HepG2 (cell line): ENCODE results near the gene NFE2L2. TPM values are rescaled to one million over a fixed set of nuclear protein-coding genes. Genes with fewer than 3 reads are reported as not detected.

Experiments
- FOXK1 ChIP-seq: sonication (generic); formaldehyde crosslinking; IDR thresholded peaks from 2 replicates; pipeline ENCODE4 v1.4.0; 2020; ENCODE audit warnings: low read depth, missing genetic modification reagents, borderline replicate concordance
- HMGXB4 ChIP-seq, 2 experiments: sonication (generic) in 1 of 2; formaldehyde crosslinking in 1 of 2; IDR thresholded peaks; 2 replicates each; pipeline versions ENCODE4 v1.4.0 to v1.6.1; 2018 to 2020; ENCODE audit warnings: missing genetic modification reagents in 2 of 2, borderline replicate concordance in 1 of 2, low read depth in 1 of 2, mild to moderate bottlenecking in 1 of 2, missing biosample characterization in 1 of 2
- HNRNPUL1 ChIP-seq: fragments of 200-400 bp; formaldehyde crosslinking; IDR thresholded peaks from 2 replicates; pipeline ENCODE4 v1.6.1; 2017; ENCODE audit warnings: low read depth, mild to moderate bottlenecking, low read length, moderate library complexity
- KLF16 ChIP-seq, 2 experiments: sonication (generic) in 1 of 2; formaldehyde crosslinking in 1 of 2; IDR thresholded peaks; 2 replicates each; pipeline versions ENCODE4 v1.6.1 to v1.8.0; 2016 to 2023; ENCODE audit warnings: missing genetic modification reagents in 2 of 2, missing compliant biosample characterization in 1 of 2
- KMT2A ChIP-seq: sonication (generic); formaldehyde crosslinking; IDR thresholded peaks from 2 replicates; pipeline ENCODE4 v1.4.0; 2020; ENCODE audit warnings: missing genetic modification reagents
- MATR3 ChIP-seq: sonication (generic); formaldehyde crosslinking; IDR thresholded peaks from 2 replicates; pipeline ENCODE4 v1.4.0; 2020; ENCODE audit warnings: missing genetic modification reagents
- NCOA2 ChIP-seq: sonication (generic); formaldehyde crosslinking; IDR thresholded peaks from 2 replicates; pipeline ENCODE4 v1.8.0; 2022; ENCODE audit warnings: inconsistent platforms
- PCBP2 ChIP-seq: fragments of 200-400 bp; formaldehyde crosslinking; optimal IDR thresholded peaks from 2 replicates; pipeline ENCODE3; 2018; ENCODE audit warnings: low read length, low read depth; ENCODE audit not compliant: poor library complexity, severe bottlenecking
- POGK ChIP-seq: sonication (generic); formaldehyde crosslinking; conservative IDR thresholded peaks from 2 replicates; pipeline ENCODE4 v1.8.0; 2022; ENCODE audit warnings: mild to moderate bottlenecking, moderate library complexity, missing genetic modification reagents
- RFX1 ChIP-seq: fragments of 450-650 bp; IDR thresholded peaks from 2 replicates; pipeline ENCODE4 v1.6.1; 2017
- RFXAP ChIP-seq: sonication (generic); formaldehyde crosslinking; IDR thresholded peaks from 2 replicates; pipeline ENCODE4 v1.4.0; 2020; ENCODE audit warnings: missing genetic modification reagents, borderline replicate concordance
- SNAPC4 ChIP-seq: sonication (generic); formaldehyde crosslinking; IDR thresholded peaks from 2 replicates; pipeline ENCODE4 v1.4.0; 2020; ENCODE audit warnings: mild to moderate bottlenecking, missing genetic modification reagents
- YEATS2 ChIP-seq: sonication (generic); formaldehyde crosslinking; IDR thresholded peaks from 2 replicates; pipeline ENCODE4 v1.4.0; 2020; ENCODE audit warnings: missing genetic modification reagents, borderline replicate concordance
- ZNF180 ChIP-seq: sonication (generic); formaldehyde crosslinking; IDR thresholded peaks from 2 replicates; pipeline ENCODE4 v1.4.0; 2020; ENCODE audit warnings: low read depth, missing genetic modification reagents, borderline replicate concordance
- ZNF232 ChIP-seq: sonication (generic); formaldehyde crosslinking; IDR thresholded peaks from 2 replicates; pipeline ENCODE4 v1.4.0; 2020; ENCODE audit warnings: missing genetic modification reagents, borderline replicate concordance
- ZNF251 ChIP-seq: sonication (generic); formaldehyde crosslinking; IDR thresholded peaks from 2 replicates; pipeline ENCODE4 v1.9.0; 2021; ENCODE audit warnings: mild to moderate bottlenecking, missing genetic modification reagents
- ZNF451 ChIP-seq: sonication (generic); formaldehyde crosslinking; IDR thresholded peaks from 2 replicates; pipeline ENCODE4 v1.5.0; 2020; ENCODE audit warnings: mild to moderate bottlenecking, missing genetic modification reagents
- ZNF557 ChIP-seq: sonication (generic); formaldehyde crosslinking; IDR thresholded peaks from 2 replicates; pipeline ENCODE4 v1.4.0; 2020; ENCODE audit warnings: missing genetic modification reagents
- ZNF777 ChIP-seq: sonication (generic); formaldehyde crosslinking; IDR thresholded peaks from 2 replicates; pipeline ENCODE4 v1.4.0; 2020; ENCODE audit warnings: missing genetic modification reagents
- ZNF788 ChIP-seq: sonication (generic); formaldehyde crosslinking; IDR thresholded peaks from 2 replicates; pipeline ENCODE4 v1.5.0; 2020; ENCODE audit warnings: mild to moderate bottlenecking, missing genetic modification reagents, borderline replicate concordance
- polyA plus RNA-seq, 8 experiments: library from polyadenylated mRNA; depleted of rRNA in 3 of 8; stranded (reverse) in 7 of 8; unstranded in 1 of 8; fragments of >200 nt; fragmentation: Illumina TruSeq in 4 of 8; extraction: Trizol in 4 of 8; gene quantifications; 2 replicates each; pipeline versions ENCODE4 v1.2.1 to v1.2.3, GENCODE V29; 2011 to 2016; ENCODE audit warnings: low read depth in 4 of 8, missing spikeins in 1 of 8, mixed read lengths in 1 of 8; ENCODE audit not compliant: insufficient read depth in 1 of 8
- total RNA-seq, 5 experiments: library from RNA; depleted of rRNA; stranded (reverse); fragments of >200 nt; fragmentation: Illumina TruSeq; extraction: Trizol; gene quantifications; 2 replicates each; pipeline ENCODE4 v1.2.3, GENCODE V29; 2016; ENCODE audit warnings: low read depth in 1 of 5

Gene NFE2L2
- total and polyA plus RNA-seq, 2 of the 13 experiments (the other 11 are each of a cell fraction or from before 2014, with no cell fraction given) = 84.6 to 215 TPM

- 0 out of 2 replicates have a peak, but pooled peaks have one; percentile 16 for TF ChIP-seq SNAPC4
- TF ChIP-seq KMT2A (CRISPR knock-in tag) = peak; percentile 98
- TF ChIP-seq ZNF777 (CRISPR knock-in tag) = no peak; the same call in 1 of the 2 replicates
- TF ChIP-seq PCBP2 = no peak
- no peak for TF ChIP-seq RFX1
- TF ChIP-seq MATR3 (CRISPR knock-in tag) = no peak
- no peak; the same call in 1 of the 2 replicates for TF ChIP-seq POGK (CRISPR knock-in tag)
- TF ChIP-seq RFXAP (CRISPR knock-in tag) = peak; percentile 7; the same call in 1 of the 2 replicates
- TF ChIP-seq ZNF251 = no peak
- TF ChIP-seq ZNF451 (CRISPR knock-in tag) = no peak
- TF ChIP-seq HNRNPUL1 = no peak
- TF ChIP-seq HMGXB4 (CRISPR knock-in tag; IDR thresholded peaks at IDR 0.05; ENCODE audit: borderline replicate concordance in 1 of 2, low read depth in 1 of 2) = peak; percentile 74 to 78
- TF ChIP-seq KLF16 (CRISPR knock-in tag; IDR thresholded peaks at IDR 0.05) = peak in 1 of 2 experiments; percentile 88; a peak in 2 of 4 replicates
- peak; percentile 72 for TF ChIP-seq NCOA2 (CRISPR knock-in tag)
- peak; percentile 54; the same call in 1 of the 2 replicates for TF ChIP-seq FOXK1 (CRISPR knock-in tag)
- TF ChIP-seq ZNF788 (CRISPR knock-in tag) = peak; percentile 86
- TF ChIP-seq ZNF557 = no peak
- TF ChIP-seq ZNF180 = no peak
- peak; percentile 62; the same call in 1 of the 2 replicates for TF ChIP-seq ZNF232
- no peak; the same call in 1 of the 2 replicates for TF ChIP-seq YEATS2 (CRISPR knock-in tag)
Observed at GRCh38 chr2:177212891-177213856, 51.4 kb downstream of the NFE2L2 start (continued).
